Lung (tissue), 12 donors: ENCODE data around the gene ATP7A. TPM values are rescaled to one million over a fixed set of nuclear protein-coding genes. Genes with fewer than 3 reads are reported as not detected.
A peak's percentile ranks its signal among the peaks of the same experiment; 100 is the strongest.
"Not testable (repeated sequence)": the region's sequence is repeated elsewhere in the genome, so short reads cannot be mapped to it uniquely, and the experiment has no call there.

Experiments used
- ATAC-seq: fragments of 200-7000 bp; cut with Tn5 transposase; one replicate; pipeline ENCODE4 v1.9.1; 2020; ENCODE audit warnings: moderate number of reproducible peaks; ENCODE audit not compliant: insufficient read depth, low FRiP score
- DNase-seq, 3 donors: peaks; one replicate each; pipeline ENCODE4 v3.0.0-alpha.2; 2013 to 2017
- H3K27ac ChIP-seq, 2 donors: one replicate each; pipeline ENCODE4 v1.5.1; 2013; ENCODE audit warnings: mild to moderate bottlenecking in 2 of 2, moderate library complexity in 2 of 2, control low read depth in 1 of 2, inconsistent platforms in 1 of 2, low read depth in 1 of 2, low read length in 1 of 2
- H3K27me3 ChIP-seq, 3 donors: one replicate each; pipeline ENCODE4 v1.5.1; 2013; ENCODE audit warnings: low read length in 2 of 3; ENCODE audit not compliant: control insufficient read depth in 3 of 3, insufficient read depth in 3 of 3
- H3K36me3 ChIP-seq, 4 donors: one replicate each; pipeline ENCODE4 v1.5.1; 2013; ENCODE audit warnings: low read length in 4 of 4, mild to moderate bottlenecking in 1 of 4, moderate library complexity in 1 of 4; ENCODE audit not compliant: control insufficient read depth in 4 of 4, insufficient read depth in 4 of 4
- H3K4me1 ChIP-seq, 5 donors: one replicate each; pipeline ENCODE4 v1.5.1; 2013; ENCODE audit warnings: low read length in 5 of 5, mild to moderate bottlenecking in 2 of 5, moderate library complexity in 1 of 5; ENCODE audit not compliant: control insufficient read depth in 5 of 5, insufficient read depth in 5 of 5
- H3K4me3 ChIP-seq: one replicate; pipeline ENCODE4 v1.5.1; 2013; ENCODE audit warnings: mild to moderate bottlenecking, control low read depth, moderate library complexity
- H3K9ac ChIP-seq, 2 donors: one replicate each; pipeline ENCODE4 v1.5.1; 2013; ENCODE audit warnings: low read length in 2 of 2, control low read depth in 1 of 2; ENCODE audit not compliant: insufficient read depth in 1 of 2
- H3K9me3 ChIP-seq, 4 donors: one replicate each; pipeline ENCODE4 v1.5.1; 2013; ENCODE audit warnings: low read length in 3 of 4, mild to moderate bottlenecking in 1 of 4, moderate library complexity in 1 of 4; ENCODE audit not compliant: control insufficient read depth in 4 of 4, insufficient read depth in 3 of 4
- WGBS, 2 donors: extraction: QIAGEN DNeasy Blood & Tissue Kit; methylation state at CpG; one replicate each; pipeline ENCODE4 v1.1.7; 2013; 5-methylcytosine and 5-hydroxymethylcytosine counted together
- polyA plus RNA-seq, 2 donors: library from polyadenylated mRNA; stranded (reverse); fragments of 200-250 nt; gene quantifications; one replicate each; pipeline ENCODE4 v1.2.1, GENCODE V29; 2013
- total RNA-seq, 2 donors: library from RNA; depleted of rRNA in 1 of 2; stranded (reverse); fragments of >200 nt in 1 of 2; gene quantifications; one replicate each; pipeline ENCODE4 v1.2.1, GENCODE V29; 2014 to 2021
- TF ChIP-seq, protein P1 (sequence below): IDR thresholded peaks from 2 replicates; pipeline ENCODE4 v1.5.1; 2012; ENCODE audit warnings: mild to moderate bottlenecking; ENCODE audit errors: control extremely low read depth, extremely low read depth
- donor health status: control.
- donor health status: control.
- donor health status: Bipolar disorder and iron deficiency.
- donor health status: healthy.
- donor health status: DM: yes; HTN: yes; CAD: no.

The ATP7A gene
- total and polyA plus RNA-seq, 4 donors: 2.5 to 23.5 (median 7.5) TPM

DNA sequence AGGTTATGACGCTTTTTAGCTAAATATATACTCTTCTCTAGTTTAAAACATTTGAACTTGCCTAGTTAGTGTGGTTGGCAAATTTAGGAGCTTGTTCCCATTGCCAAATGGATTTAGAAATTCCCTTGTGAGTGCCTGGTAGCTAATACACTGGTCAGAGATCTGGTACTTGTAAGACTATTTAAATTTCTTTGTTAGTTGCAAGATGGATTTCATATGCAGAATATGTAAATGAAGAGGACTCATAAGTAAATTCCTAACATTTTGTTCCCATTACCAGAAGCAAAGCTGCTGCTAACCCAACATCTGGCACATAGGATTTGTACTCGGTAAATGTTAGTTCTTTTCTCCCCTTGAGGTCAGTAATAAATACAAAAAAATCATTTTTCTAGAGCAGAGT, 137.6 kb downstream of the ATP7A start:
- 52 to 89% methylated on average over 2 of the region's 2 CpGs for whole genome bisulfite sequencing, 2 donors
- H3K4me1 ChIP-seq: no peaks in the 10 kb centered on the region
- DNase-seq: no peak
- H3K9ac ChIP-seq: no peak overlapping the region
- no peak overlapping the region for H3K27ac ChIP-seq
- TF ChIP-seq, protein P1, sequence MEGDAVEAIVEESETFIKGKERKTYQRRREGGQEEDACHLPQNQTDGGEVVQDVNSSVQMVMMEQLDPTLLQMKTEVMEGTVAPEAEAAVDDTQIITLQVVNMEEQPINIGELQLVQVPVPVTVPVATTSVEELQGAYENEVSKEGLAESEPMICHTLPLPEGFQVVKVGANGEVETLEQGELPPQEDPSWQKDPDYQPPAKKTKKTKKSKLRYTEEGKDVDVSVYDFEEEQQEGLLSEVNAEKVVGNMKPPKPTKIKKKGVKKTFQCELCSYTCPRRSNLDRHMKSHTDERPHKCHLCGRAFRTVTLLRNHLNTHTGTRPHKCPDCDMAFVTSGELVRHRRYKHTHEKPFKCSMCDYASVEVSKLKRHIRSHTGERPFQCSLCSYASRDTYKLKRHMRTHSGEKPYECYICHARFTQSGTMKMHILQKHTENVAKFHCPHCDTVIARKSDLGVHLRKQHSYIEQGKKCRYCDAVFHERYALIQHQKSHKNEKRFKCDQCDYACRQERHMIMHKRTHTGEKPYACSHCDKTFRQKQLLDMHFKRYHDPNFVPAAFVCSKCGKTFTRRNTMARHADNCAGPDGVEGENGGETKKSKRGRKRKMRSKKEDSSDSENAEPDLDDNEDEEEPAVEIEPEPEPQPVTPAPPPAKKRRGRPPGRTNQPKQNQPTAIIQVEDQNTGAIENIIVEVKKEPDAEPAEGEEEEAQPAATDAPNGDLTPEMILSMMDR: no peak
- no peaks in the 10 kb centered on the region for H3K9me3 ChIP-seq
- H3K4me3 ChIP-seq: no peak overlapping the region
- H3K36me3 ChIP-seq: peaks cover 0 to 6% (median 2%) of the 10 kb centered on the region in 4 donors
- H3K27me3 ChIP-seq: no peaks in the 10 kb centered on the region
- ATAC-seq: no peak

DNA sequence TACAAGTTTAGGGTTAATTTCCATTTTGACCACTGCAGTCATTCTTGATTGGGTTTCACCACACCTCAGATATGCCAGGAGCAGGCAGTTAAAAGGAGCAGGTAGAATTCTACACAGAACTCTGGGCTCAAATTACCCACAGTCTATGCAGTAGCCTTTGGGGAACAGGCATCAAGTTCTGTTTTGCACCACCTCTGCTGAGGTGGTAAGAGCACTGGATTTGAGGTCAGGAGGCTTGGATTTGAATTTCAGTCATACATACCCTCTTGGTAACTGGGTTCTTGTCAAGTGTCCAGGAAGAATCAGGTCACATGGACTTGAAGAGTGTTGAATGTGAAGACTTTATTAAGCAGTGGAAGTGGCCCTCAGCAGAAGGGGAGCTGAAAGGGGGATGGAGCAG, 153.2 kb downstream of the ATP7A start:
- no peaks in the 10 kb centered on the region for H3K27me3 ChIP-seq
- TF ChIP-seq, protein P1: no peak
- H3K9me3 ChIP-seq: peaks cover 0 to 11% (median 3%) of the 10 kb centered on the region in 4 donors
- H3K4me3 ChIP-seq: no peak overlapping the region
- no peak overlapping the region for H3K9ac ChIP-seq
- no peak for ATAC-seq
- peaks cover 0 to 2% (median 0%) of the 10 kb centered on the region in 4 donors for H3K36me3 ChIP-seq
- no peak overlapping the region for H3K27ac ChIP-seq
- no peaks in the 10 kb centered on the region for H3K4me1 ChIP-seq
- no peak for DNase-seq

DNA sequence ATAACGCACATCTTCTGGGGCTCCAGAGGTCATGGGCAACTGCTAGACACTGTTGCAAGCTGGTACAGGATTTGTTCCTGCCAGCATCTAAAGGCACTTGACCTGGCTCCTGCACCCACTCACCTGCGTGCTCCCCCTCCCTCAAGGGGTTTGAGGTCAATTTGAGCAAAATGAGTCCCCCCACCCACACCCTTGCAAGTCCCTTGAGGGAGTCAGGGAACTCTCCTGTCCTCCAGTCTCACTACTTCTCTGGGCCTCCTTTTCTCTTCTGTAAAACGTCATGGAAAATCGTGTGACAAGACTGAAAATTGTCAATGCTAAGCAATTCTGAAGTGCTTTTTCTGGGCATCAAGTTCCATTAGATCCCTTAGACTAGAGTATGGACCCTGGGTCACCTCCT, 153.7 kb downstream of the ATP7A start:
- DNase-seq: no peak
- TF ChIP-seq, protein P1: no peak
- H3K4me1 ChIP-seq: no peaks in the 10 kb centered on the region
- H3K27me3 ChIP-seq: no peaks in the 10 kb centered on the region
- no peak overlapping the region for H3K4me3 ChIP-seq
- H3K36me3 ChIP-seq: peaks cover 0 to 2% (median 0%) of the 10 kb centered on the region in 4 donors
- no peak for ATAC-seq
- no peak overlapping the region for H3K27ac ChIP-seq
- peaks cover 0 to 14% (median 5%) of the 10 kb centered on the region in 4 donors for H3K9me3 ChIP-seq
- WGBS, 2 donors: 60 to 100% methylated on average over 4 of the region's 4 CpGs
- H3K9ac ChIP-seq: no peak overlapping the region

- ATAC-seq: peak; percentile 79
- not testable (repeated sequence) for H3K4me3 ChIP-seq, H3K9ac ChIP-seq, H3K4me1 ChIP-seq, H3K27ac ChIP-seq, H3K36me3 ChIP-seq, H3K27me3 ChIP-seq
- peak in 2 of 3 donors; percentile 41 to 53 for DNase-seq
- WGBS, 2 donors: 78 to 87% methylated on average over 6 of the region's 6 CpGs
- H3K9me3 ChIP-seq: peaks cover 0 to 14% (median 7%) of the 10 kb centered on the region in 4 donors
Measured at GRCh38 chrX:78064698-78065601, 154.5 kb downstream of the ATP7A start.
